HuH-7.5 (cell line): Measurements from ENCODE around the gene FAM107B.

Source experiments
- DNase-seq: peaks from one replicate; pipeline ENCODE4 v3.0.0; 2011; ENCODE audit warnings: low spot score

FAM107B gene

DNA sequence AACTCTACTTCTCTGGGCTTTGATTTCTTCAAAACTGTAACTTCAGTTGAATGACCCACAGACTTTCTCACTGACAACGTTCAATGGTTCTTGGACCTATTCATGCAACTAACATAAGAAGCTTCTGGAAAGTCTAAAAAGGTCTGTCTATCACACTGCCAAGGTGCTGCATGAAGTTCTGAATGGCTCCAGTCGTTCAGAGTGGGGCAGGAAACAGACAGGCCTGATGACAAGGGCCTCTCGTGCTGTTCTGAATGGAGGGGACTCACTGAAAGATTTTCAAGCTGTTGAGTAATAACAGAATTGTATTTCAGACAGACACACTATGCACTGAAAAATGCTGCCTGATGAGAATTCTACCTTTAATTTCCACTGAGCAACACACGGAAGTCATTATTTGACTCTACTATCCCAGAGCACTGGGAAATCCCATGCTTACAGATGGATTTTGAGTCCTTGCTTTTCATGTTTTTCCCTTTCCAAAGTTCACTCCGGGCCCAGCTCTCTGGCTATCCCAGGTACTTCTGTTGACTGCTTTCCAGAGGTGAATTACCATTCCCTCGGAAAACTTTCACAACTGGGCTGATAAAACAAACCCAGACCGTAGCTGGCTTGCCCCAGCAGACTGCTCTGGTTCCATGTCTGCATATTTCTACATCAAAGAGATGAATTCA is 239.1 kb downstream of the FAM107B start:
- DNase-seq, result no peak

DNA sequence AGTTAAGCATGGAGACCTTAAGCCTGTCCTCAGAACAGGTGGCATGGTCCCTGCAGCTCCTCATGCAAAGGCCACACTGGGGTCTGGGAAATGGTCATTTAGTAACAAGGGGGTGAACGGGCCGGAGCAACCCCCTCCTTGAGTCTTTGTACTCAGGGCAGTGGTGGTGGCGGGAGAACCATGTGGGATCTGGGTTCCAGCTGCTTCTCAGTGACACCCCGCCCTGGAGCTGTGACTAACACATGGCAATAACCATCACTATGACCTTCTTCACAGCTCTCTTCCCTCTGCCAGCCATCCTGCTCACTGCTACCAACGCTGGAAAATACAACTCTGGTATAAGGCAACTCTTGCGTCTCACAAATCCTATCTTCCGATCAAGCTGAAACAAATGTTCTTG is 240.5 kb downstream of the FAM107B start:
- DNase-seq, result no peak

DNA sequence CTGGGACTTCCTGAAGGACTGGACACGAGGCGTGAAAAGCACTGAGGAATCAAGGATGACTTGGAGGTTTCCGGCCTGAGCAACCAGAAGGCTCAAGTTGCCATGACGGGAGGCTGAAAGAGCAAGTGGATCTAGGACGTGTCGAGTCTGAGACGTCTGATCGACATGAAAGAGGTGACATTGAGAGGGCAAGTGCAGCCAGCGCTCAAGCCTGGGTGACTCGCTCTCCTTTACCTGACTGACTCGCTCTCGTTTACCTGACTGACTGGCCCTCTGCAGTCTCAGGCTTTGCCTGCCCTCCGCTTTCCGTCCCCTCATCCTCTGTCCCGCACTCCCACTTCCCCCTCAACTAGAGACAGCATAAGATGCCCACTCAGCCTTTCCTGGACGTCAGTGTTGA is 241.4 kb downstream of the FAM107B start:
- no peak for DNase-seq

- no peak for DNase-seq
These were observed 242.0 kb downstream of the FAM107B start for GRCh38 chr10:14532473-14533251.

DNA sequence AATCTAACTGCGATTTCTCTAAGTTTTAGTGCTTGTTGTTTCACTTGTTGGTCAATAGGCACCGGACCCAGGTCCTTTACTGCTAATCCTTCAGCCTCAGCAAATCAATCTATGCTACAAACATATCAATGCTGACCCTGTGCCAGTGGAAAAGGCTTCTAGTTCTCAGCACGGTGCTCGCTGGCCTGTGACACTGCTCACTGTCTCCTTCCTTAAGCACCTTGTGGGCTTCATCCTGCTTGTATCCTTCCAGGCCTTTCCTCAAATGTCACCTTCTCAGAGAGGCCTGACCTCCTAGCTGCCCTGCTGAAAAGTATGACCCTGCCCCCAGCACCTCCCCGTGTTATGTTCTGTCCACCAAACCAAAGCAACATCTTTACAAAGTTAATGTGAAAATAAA is 242.7 kb downstream of the FAM107B start:
- DNase-seq, result no peak

DNA sequence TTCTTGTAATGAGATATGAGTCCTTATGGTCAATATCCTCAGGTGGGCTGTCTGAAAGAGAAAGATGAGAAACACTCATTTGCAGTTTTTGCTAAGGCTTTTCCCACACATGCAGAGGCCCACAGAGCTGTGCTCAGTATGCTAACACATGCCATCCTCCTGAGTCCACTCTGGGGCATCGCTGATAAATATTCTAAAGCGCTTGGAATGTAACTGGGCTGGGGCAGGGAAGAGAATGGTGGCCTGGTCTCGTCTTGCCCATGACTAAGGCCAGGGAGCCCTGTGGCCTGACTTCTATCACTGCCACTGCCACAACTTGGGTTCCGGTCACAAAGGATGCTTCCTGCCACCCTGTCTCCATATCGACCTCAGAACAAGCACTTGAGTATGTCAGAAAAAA is 244.2 kb downstream of the FAM107B start:
- DNase-seq, result no peak

DNA sequence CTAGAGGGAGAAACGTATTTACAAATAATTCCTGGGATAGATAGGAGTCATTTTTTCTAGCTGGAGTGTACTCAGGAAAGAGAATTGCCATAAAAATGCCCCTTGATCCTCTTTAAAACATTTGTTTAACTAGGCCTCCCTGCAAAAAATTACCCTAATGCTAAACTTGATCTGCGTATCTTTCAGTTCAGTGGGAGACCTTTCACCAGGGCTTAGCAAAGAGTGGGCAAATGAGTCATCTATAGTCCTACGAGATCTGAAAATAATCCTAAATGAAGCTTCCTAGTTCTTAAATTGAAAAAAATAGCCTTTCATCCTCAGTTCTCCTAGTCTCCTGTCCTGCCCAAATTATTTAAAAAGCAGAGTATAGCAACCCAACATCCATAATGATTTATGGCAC is 245.3 kb downstream of the FAM107B start:
- no peak for DNase-seq

DNA sequence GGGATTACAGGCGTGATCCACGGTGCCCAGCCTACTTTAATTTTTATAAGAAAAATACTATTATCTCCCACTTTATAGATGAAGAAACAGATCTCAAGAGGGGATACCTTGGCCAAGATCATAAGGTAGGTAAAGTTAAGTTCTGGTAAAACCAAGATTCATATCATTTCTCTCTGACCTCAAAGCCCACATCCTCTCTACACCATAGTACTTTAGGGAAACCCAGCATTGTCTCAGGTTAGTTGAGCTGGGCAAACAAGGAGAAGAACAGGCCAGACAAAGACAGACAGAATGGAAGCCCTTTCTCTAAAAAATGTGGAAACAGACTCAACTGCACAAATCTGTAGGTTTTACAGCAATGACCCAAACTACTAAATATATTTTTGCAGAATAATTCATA is 246.2 kb downstream of the FAM107B start:
- no peak for DNase-seq

- DNase-seq, result no peak
These were observed 246.8 kb downstream of the FAM107B start for GRCh38 chr10:14527915-14528314.

DNA sequence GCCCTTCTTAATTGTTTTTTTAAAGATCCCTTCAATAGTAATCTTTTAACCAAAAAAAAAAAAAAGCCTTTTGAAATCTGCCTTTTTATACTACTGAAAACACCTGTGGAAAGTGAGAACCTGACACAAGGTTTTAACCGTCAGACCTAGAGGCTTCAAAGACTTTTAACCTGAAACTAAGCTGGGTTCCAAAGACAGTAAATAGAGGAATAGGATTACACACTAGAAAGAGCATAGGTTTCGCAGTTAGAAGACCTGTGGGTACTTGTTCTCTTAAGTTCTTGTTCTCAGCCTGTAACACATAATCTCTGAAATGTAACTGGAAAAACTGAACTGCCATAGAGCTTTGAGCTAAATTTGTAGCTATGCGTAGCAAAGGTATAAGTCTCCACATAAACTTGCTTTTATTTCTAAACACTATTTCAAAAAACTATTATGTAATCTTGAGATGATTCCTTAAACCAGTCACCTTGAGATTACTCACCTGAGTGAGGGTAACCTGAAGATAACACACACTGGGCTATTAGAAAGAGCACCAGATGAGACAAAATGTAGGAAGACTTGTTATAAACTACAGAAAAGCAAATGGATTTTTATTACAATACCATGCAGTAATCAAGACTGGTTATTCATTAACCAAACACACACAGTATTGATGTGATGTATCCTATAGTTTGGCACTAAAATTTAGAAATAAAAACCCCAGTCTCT is 247.4 kb downstream of the FAM107B start:
- no peak for DNase-seq

GRCh38 chr10:14526326-14526725 is 248.4 kb downstream of the FAM107B start:
- no peak for DNase-seq

GRCh38 chr10:14524691-14525324 is 249.9 kb downstream of the FAM107B start:
- no peak for DNase-seq

GRCh38 chr10:14523286-14523685 is 251.4 kb downstream of the FAM107B start:
- DNase-seq, result no peak

- DNase-seq, result no peak
These were observed 254.9 kb downstream of the FAM107B start for GRCh38 chr10:14519785-14520184.

DNA sequence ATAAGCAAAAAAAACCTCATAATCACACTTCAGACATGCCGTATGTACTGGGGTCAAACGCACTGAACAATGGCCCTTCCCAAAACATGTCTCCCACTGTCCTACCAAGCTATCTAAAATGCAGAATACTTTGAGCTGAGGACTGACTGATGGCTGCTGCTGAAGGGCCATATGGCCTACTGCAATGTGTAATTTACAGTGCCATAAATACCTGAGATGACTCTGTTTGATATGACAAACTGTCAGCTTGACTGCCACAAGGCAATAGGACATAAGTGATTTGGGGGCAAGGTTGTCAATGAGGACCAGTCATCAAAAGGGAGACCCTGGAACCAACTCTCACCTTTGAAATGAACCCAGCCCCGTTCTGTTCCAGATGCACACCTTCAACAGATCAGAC is 256.5 kb downstream of the FAM107B start:
- no peak for DNase-seq

DNA sequence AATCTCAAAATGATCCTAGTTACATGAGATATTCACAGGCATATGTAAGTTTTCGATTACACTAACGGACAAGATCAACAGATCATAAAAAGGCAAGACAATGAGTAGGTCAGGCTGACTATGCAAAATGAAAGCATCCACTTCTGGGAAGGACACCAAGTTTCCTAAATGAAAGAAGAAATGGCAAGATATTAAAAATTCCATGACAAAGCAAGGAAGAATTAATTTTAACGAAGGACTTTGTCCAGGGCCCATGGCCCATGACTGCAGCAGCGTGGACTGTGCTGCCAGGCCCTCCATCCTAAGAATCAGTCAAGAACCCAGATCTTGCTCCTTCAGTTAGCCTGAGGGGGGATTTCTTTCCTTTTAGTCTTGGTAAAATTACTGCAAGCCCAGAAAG is 261.6 kb downstream of the FAM107B start:
- DNase-seq, result no peak

- no peak for DNase-seq
These were observed 264.4 kb downstream of the FAM107B start for GRCh38 chr10:14510346-14510745.

GRCh38 chr10:14508725-14509124 is 266.0 kb downstream of the FAM107B start:
- DNase-seq, result no peak

DNA sequence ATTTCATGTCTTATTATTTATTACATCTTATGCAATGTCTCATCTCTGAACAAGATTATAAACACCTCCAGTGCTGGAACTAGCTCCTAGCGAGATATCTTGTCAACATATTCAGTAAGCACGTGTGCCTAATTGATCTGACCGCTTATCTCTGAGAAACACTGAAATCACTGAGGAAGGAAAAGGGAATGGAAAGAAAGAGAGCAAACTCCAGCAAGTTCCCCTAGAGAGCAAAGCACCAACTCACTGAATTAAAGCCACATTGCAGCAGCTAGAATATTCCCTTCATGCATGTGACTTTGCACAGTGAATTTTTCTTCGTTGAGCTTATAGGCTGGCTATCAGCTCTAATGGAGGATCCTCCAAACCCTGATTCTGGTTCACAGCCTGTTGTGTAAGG is 266.9 kb downstream of the FAM107B start:
- no peak for DNase-seq

DNA sequence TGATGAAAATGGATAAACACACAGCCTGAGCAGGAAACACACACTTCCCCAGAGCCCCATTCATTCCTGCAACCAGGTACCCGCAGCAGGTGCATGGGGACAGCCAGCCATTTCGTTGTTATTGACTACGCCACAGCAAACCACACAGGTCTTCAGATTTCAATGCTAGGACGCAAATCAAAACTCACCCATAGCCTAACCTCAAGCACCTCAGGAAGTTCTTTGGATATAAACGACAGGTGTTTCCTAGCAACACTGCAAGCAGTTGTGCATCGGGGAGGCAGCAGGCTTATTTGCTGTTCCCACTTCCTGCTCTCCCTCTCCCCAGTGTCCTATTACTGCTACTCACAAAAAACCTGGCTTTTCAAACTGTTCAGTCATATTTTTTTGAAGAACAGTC is 267.5 kb downstream of the FAM107B start:
- no peak for DNase-seq

DNA sequence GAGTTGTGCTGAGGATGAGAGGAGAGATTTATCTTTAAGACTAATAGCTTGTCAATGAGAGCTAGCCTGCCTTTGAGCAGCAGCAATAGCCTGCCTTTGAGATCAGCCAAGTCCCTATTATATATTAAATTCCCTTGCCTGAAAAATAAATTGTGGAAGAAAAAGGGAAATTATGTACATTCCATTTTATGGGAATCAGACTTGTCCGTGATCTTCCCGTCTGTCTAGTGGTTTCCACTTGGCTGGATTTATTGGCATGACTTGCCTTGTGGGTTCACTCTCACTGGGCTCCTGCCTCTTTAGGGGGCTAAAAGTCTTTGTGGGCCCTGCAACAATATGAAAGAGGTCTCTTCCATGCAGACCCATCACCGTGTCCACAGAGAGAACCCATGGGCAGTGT is 272.3 kb downstream of the FAM107B start:
- DNase-seq, result no peak

GRCh38 chr10:14500172-14500765 is 274.4 kb downstream of the FAM107B start:
- no peak for DNase-seq

DNA sequence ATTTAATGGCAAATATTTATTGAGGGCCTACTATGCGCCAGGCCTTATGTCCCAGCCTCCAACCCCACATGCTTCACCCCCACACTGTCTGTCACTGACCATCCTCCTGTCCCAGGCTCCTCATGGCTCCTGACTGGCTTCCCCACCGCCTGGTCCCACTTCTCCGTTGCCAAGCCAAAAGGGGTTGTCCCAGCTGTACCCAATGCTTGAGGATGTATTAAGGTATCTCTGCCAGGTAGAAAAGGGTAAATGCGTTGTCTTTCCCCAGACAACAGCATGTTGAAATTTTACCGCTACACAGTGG is 275.1 kb downstream of the FAM107B start:
- no peak for DNase-seq
